D721Med (cell line): ENCODE results near the gene STXBP5L.
"Not testable (repeated sequence)": the region's sequence is repeated elsewhere in the genome, so short reads cannot be mapped to it uniquely, and the experiment has no call there.

Experiments
- DNase-seq: peaks from one replicate; pipeline ENCODE4 v3.0.0; 2011; ENCODE audit warnings: low spot score; ENCODE audit not compliant: insufficient read length
- FAIRE-seq: peaks from 2 replicates; lab custom pipeline; 2011; peaks lifted over from hg19 to GRCh38; lab: Jason Lieb, UNC
- CTCF ChIP-seq: IDR thresholded peaks from 2 replicates; pipeline ENCODE4 v1.5.1; 2012; ENCODE audit warnings: mild to moderate bottlenecking, control low read depth; ENCODE audit not compliant: insufficient read depth; ENCODE audit errors: missing control alignments

The STXBP5L gene

DNA sequence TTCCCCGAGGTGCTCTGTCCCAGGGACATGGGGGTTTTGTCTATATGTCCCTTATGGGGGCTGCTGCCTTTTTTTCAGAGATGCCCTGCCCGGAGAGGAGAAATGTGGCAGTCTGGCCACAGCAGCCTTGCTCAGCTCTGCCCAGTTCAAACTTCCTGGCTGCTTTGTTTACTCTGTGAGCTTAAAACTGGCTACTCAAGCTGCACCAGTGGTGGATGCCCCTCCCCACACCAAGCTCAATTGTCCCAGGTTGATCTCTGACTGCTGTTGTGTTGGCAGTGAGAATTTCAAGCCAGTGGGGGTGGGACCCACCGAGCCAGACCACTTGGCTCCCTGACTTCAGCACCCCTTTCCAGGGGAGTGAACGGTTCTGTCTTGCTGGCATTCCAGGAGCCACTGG lies 188.9 kb downstream of the STXBP5L start:
- FAIRE-seq (no peak), DNase-seq (no peak)
- TF ChIP-seq CTCF, result no peak

GRCh38 chr3:121111086-121111485 lies 203.1 kb downstream of the STXBP5L start:
- DNase-seq, FAIRE-seq: not testable (repeated sequence)

GRCh38 chr3:121111914-121112612 lies 204.1 kb downstream of the STXBP5L start:
- DNase-seq, result no peak
- no peak for TF ChIP-seq CTCF
- no peak for FAIRE-seq

GRCh38 chr3:121126033-121126706 lies 218.2 kb downstream of the STXBP5L start:
- TF ChIP-seq CTCF, result no peak
- FAIRE-seq (no peak), DNase-seq (no peak)

- no peak for DNase-seq
- FAIRE-seq, result no peak
- TF ChIP-seq CTCF, result no peak
These were observed 218.7 kb downstream of the STXBP5L start for GRCh38 chr3:121126707-121127035.

DNA sequence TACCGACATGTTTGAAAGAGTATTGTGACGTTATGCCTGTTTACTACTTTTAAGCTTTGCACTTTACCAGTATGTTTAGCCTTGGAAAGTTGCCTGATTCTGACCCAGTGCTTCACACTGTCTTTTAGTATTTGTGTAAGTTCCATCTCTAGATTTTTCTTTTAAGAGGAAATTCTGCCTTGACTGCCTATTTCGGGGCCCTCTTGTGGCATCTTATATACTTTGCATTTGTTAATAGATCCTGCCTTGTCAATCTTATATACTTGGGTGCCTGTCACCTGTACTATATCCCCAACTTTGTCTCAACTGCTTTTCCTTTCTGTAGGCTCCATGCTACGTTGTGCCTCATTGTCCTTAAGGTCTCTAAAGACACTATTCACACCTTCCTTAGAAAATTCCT lies 244.6 kb downstream of the STXBP5L start:
- FAIRE-seq, result no peak
- TF ChIP-seq CTCF, result no peak
- no peak for DNase-seq

DNA sequence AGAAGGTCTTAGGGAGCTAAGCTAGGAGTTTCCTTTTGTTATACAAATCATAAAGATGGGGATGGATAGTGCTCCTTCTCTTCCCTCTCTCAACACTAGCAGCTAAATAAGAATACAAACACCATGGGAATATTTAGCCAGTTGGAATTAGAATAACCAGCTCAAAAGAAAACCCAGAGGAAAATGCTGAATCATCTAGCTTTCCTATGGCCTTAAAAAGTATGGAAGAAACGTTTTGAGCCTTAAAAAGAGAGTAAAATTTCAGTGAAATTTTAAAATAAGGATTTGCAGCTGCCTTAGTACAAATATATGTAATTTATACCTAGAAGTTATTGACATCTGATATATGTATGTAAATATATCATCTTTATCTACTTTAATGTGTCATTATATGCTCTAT lies 245.8 kb downstream of the STXBP5L start:
- TF ChIP-seq CTCF, result no peak
- DNase-seq (no peak), FAIRE-seq (no peak)
